K562 (cell line): ENCODE measurements around the gene TNFSF9. TPM values are rescaled to one million over a fixed set of nuclear protein-coding genes. Genes with fewer than 3 reads are reported as not detected.
A peak's percentile ranks its signal among the peaks of the same experiment; 100 is the strongest.

Experiments
- ATAC-seq: fragments of 200-7000 bp; cut with Tn5 transposase; 3 replicates; pipeline ENCODE4 v1.9.1; 2020; ENCODE audit warnings: moderate library complexity
- BruUV-seq: library from RNA; stranded (reverse); fragments of 400-500 nt; replicated peaks from 2 replicates; lab custom pipeline; 2021; lab: Mats Ljungman, UMichigan
- CTCF ChIA-PET: fragments of 300-600 bp; formaldehyde crosslinking; extraction: SDS; loops from one replicate; lab custom pipeline; 2021; ENCODE audit warnings: low intra/inter-chr PET ratio; lab: Yijun Ruan, JAX
- POLR2A ChIA-PET: fragments of 300-600, 350-650 bp; sonication (Branson Sonifier 250); formaldehyde crosslinking; extraction: SDS; loops from one replicate; lab custom pipeline; 2021; ENCODE audit warnings: antibody characterized with exemption, inconsistent platforms; lab: Yijun Ruan, JAX
- DNase-seq, 4 experiments: peaks; one replicate each; pipeline versions ENCODE4 v3.0.0 to v3.0.0-alpha.2; 2011 to 2018; ENCODE audit warnings: low spot score in 3 of 4, mixed read lengths in 3 of 4; ENCODE audit errors: extremely low read depth in 1 of 4
- FAIRE-seq: peaks from 2 replicates; lab custom pipeline; 2011; peaks lifted over from hg19 to GRCh38; lab: Jason Lieb, UNC
- H2AFZ ChIP-seq: 2 replicates; pipeline ENCODE4 v1.6.0; 2011; ENCODE audit warnings: low read depth, low read length, control low read depth, inconsistent platforms
- H3K27ac ChIP-seq: fragments of 200-600 bp; 3 replicates; pipeline ENCODE4 v1.8.0; 2011; ENCODE audit warnings: low read depth, mild to moderate bottlenecking, control low read depth, inconsistent platforms, low read length, moderate library complexity, mixed read lengths; ENCODE audit errors: extremely low read depth
- H3K27me3 ChIP-seq, 2 experiments: fragments of 300-600 bp in 1 of 2; 2 replicates in 1 of 2; 3 replicates in 1 of 2; pipeline versions ENCODE4 v1.6.0 to v1.8.0; 2011; ENCODE audit warnings: inconsistent platforms in 2 of 2, low read length in 2 of 2, mild to moderate bottlenecking in 1 of 2, mixed read lengths in 1 of 2, moderate library complexity in 1 of 2; ENCODE audit not compliant: control insufficient read depth in 2 of 2, insufficient read depth in 2 of 2
- H3K36me3 ChIP-seq: fragments of 300-600 bp; 3 replicates; pipeline ENCODE4 v1.8.0; 2011; ENCODE audit warnings: mild to moderate bottlenecking, low read length, inconsistent platforms; ENCODE audit not compliant: control insufficient read depth, insufficient read depth
- H3K4me1 ChIP-seq, 2 experiments: fragments of 200-600 bp in 1 of 2; replicated peaks in 1 of 2; 2 replicates in 1 of 2; 3 replicates in 1 of 2; pipeline versions ENCODE4 v1.5.1 to v1.8.0; 2011; ENCODE audit warnings: inconsistent platforms in 2 of 2, low read length in 2 of 2, mild to moderate bottlenecking in 1 of 2, mixed read lengths in 1 of 2, moderate library complexity in 1 of 2; ENCODE audit not compliant: control insufficient read depth in 2 of 2, insufficient read depth in 2 of 2
- H3K4me2 ChIP-seq: 2 replicates; pipeline ENCODE4 v1.6.1; 2011; ENCODE audit warnings: low read length, control low read depth, inconsistent platforms, mixed read lengths; ENCODE audit not compliant: insufficient read depth
- H3K4me3 ChIP-seq: fragments of 200-600 bp; sonication (generic), shearing (Covaris generic); 2 replicates; pipeline ENCODE4 v1.5.1; 2016; ENCODE audit warnings: control low read depth, inconsistent platforms
- H3K79me2 ChIP-seq: fragments of 200-600 bp; 3 replicates; pipeline ENCODE4 v1.8.0; 2011; ENCODE audit warnings: low read length, inconsistent platforms; ENCODE audit not compliant: control insufficient read depth, insufficient read depth
- H3K9ac ChIP-seq, 2 experiments: 2 replicates each; pipeline versions ENCODE4 v1.6.0 to v1.6.1; 2011; ENCODE audit warnings: low read depth in 2 of 2, low read length in 2 of 2, control low read depth in 1 of 2, inconsistent platforms in 1 of 2, mild to moderate bottlenecking in 1 of 2, mixed read lengths in 1 of 2; ENCODE audit not compliant: insufficient read depth in 1 of 2
- H3K9me1 ChIP-seq: one replicate; pipeline ENCODE4 v1.6.0; 2011; ENCODE audit warnings: inconsistent platforms, mild to moderate bottlenecking, low read length, moderate library complexity; ENCODE audit not compliant: control insufficient read depth, insufficient read depth
- H3K9me3 ChIP-seq: replicated peaks from 2 replicates; pipeline ENCODE4 v1.5.1; 2011; ENCODE audit warnings: low read depth, low read length, inconsistent platforms; ENCODE audit not compliant: control insufficient read depth, insufficient read depth
- H4K20me1 ChIP-seq: replicated peaks from 2 replicates; pipeline ENCODE4 v1.6.1; 2011; ENCODE audit warnings: low read length, inconsistent platforms, mixed read lengths; ENCODE audit not compliant: control insufficient read depth, insufficient read depth
- CLOCK ChIP-seq: fragments of 250-450 bp; sonication (Bioruptor Pico); IDR thresholded peaks from 2 replicates; pipeline ENCODE4 v1.4.0; 2020; ENCODE audit warnings: mild to moderate bottlenecking, moderate library complexity, borderline replicate concordance
- COPS2 ChIP-seq: fragments of 450-650 bp; conservative IDR thresholded peaks from 2 replicates; pipeline ENCODE4 v1.6.1; 2016; ENCODE audit warnings: mild to moderate bottlenecking, moderate library complexity
- DPF2 ChIP-seq: fragments of 450-650 bp; IDR thresholded peaks from 2 replicates; pipeline ENCODE4 v1.6.1; 2016
- FOSL1 ChIP-seq: fragments of 200-800 bp; sonication (Bioruptor generic); conservative IDR thresholded peaks from 2 replicates; pipeline ENCODE4 v1.6.1; 2016; ENCODE audit warnings: missing genetic modification characterization, missing compliant biosample characterization
- FOXK2 ChIP-seq, 2 experiments: fragments of 450-650 bp; IDR thresholded peaks in 1 of 2; conservative IDR thresholded peaks in 1 of 2; 2 replicates each; pipeline ENCODE4 v1.6.1; 2016; ENCODE audit warnings: low read depth in 2 of 2, mild to moderate bottlenecking in 1 of 2
- FOXP1 ChIP-seq: sonication (generic); formaldehyde crosslinking; IDR thresholded peaks from 2 replicates; pipeline ENCODE4 v1.8.0; 2022; ENCODE audit warnings: mild to moderate bottlenecking, missing genetic modification reagents
- KHSRP ChIP-seq: fragments of 450-650 bp; IDR thresholded peaks from 2 replicates; pipeline ENCODE4 v1.6.1; 2017
- MEF2D ChIP-seq: conservative IDR thresholded peaks from 2 replicates; pipeline ENCODE4 v1.6.1; 2016; ENCODE audit warnings: low read depth, missing genetic modification characterization, missing compliant biosample characterization
- NELFE ChIP-seq: IDR thresholded peaks from 2 replicates; pipeline ENCODE4 v1.6.1; 2011; ENCODE audit warnings: mild to moderate bottlenecking; ENCODE audit not compliant: insufficient read depth, insufficient read length
- NR3C1 ChIP-seq: sonication (generic); formaldehyde crosslinking; IDR thresholded peaks from 2 replicates; pipeline ENCODE4 v1.8.1; 2022; ENCODE audit warnings: missing genetic modification reagents
- RBM14 ChIP-seq: fragments of 200-400 bp; formaldehyde crosslinking; IDR thresholded peaks from 2 replicates; pipeline ENCODE4 v1.6.1; 2018; ENCODE audit warnings: low read depth, mild to moderate bottlenecking, low read length, moderate library complexity, borderline replicate concordance; ENCODE audit not compliant: insufficient read depth
- TAF7 ChIP-seq: fragments of 450-650 bp; IDR thresholded peaks from 2 replicates; pipeline ENCODE4 v1.6.1; 2016; ENCODE audit warnings: missing genetic modification characterization, missing compliant biosample characterization
- THRB ChIP-seq: fragments of 450-650 bp; formaldehyde crosslinking; conservative IDR thresholded peaks from 2 replicates; pipeline ENCODE4 v1.4.0; 2022; ENCODE audit warnings: mild to moderate bottlenecking, missing genetic modification characterization
- ZNF12 ChIP-seq: sonication (generic); formaldehyde crosslinking; IDR thresholded peaks from 2 replicates; pipeline ENCODE4 v1.4.0; 2020; ENCODE audit warnings: mild to moderate bottlenecking, missing genetic modification reagents
- ZNF24 ChIP-seq: fragments of 450-650 bp; IDR thresholded peaks from 2 replicates; pipeline ENCODE4 v1.6.1; 2016
- ZNF436 ChIP-seq: fragments of 250-450, 450-650 bp; sonication (Bioruptor Pico); formaldehyde crosslinking; IDR thresholded peaks from 2 replicates; pipeline ENCODE4 v1.7.0; 2020; ENCODE audit warnings: mild to moderate bottlenecking
- ZNF445 ChIP-seq: fragments of 250-450 bp; sonication (Bioruptor Pico); IDR thresholded peaks from 2 replicates; pipeline ENCODE4 v1.4.0; 2020; ENCODE audit warnings: low read depth, mild to moderate bottlenecking, moderate library complexity
- ZNF518B ChIP-seq: fragments of 250-450 bp; sonication (Bioruptor Pico); IDR thresholded peaks from 2 replicates; pipeline ENCODE4 v1.5.0; 2021; ENCODE audit warnings: mild to moderate bottlenecking, moderate library complexity
- WGBS: fragments of 100-300 bp; shearing (Covaris generic); methylation state at CpG from one replicate; pipeline ENCODE4 v1.1.6; 2016; ENCODE audit warnings: low coverage, mixed read lengths; ENCODE audit not compliant: insufficient coverage; ENCODE audit errors: missing lambda C conversion rate; 5-methylcytosine and 5-hydroxymethylcytosine counted together
- in situ Hi-C: fragments of 300-500 bp; cut with MboI; formaldehyde crosslinking; loops from 4 replicates; pipeline ENCODE4 v1.15.0; 2018; ENCODE audit warnings: inconsistent platforms, mixed read lengths
- intact Hi-C: fragments of 100-400 bp; cut with micrococcal nuclease; formaldehyde crosslinking; loops from 2 replicates; pipeline ENCODE4 v1.14.2; 2022
- polyA plus RNA-seq, 8 experiments: library from polyadenylated mRNA; depleted of rRNA in 4 of 8; stranded (reverse) in 5 of 8; unstranded in 3 of 8; fragments of >200 nt; fragmentation: Nextera tagmentation in 2 of 8; fragmentation: Illumina TruSeq in 1 of 8; extraction: Ambion mirVana in 2 of 8; extraction: Trizol in 1 of 8; gene quantifications; 2 replicates each; pipeline versions ENCODE4 v1.2.1 to v1.2.3, GENCODE V29; 2011 to 2014; ENCODE audit warnings: inconsistent platforms in 1 of 8, missing spikeins in 1 of 8
- total RNA-seq, 7 experiments: library from RNA; depleted of rRNA in 6 of 7; stranded (reverse); fragments of >200 nt in 6 of 7; fragmentation: Illumina TruSeq in 2 of 7; extraction: Trizol in 2 of 7; gene quantifications; 2 replicates each; pipeline versions ENCODE4 v1.2.1 to v1.2.3, GENCODE V29; 2011 to 2021; ENCODE audit warnings: low replicate concordance in 1 of 7

Gene TNFSF9
- total and polyA plus RNA-seq, 9 of the 15 experiments (the other 6 are each of a cell fraction or from before 2014, with no cell fraction given): 1.4 to 17.9 (median 6.5) TPM

- POLR2A ChIA-PET: interaction anchor here (0.6 kb wide), 1 partner anchor 42 kb away, joined by 3 read pairs; no protein-coding TSS in a partner anchor
- no peak overlapping the region for H2AFZ ChIP-seq
- DNase-seq (peak in 1 of 4 experiments; percentile 68), ATAC-seq (no peak), FAIRE-seq (peak; percentile 65)
- H3K36me3 ChIP-seq: no peaks in the 10 kb centered on the region
- BruUV-seq: no TSS peak
- peaks cover 0 to 20% of the 10 kb centered on the region in 2 experiments; a peak in 4 of 5 replicates for H3K4me1 ChIP-seq
- H3K4me3 ChIP-seq: no peak overlapping the region
- H3K9ac ChIP-seq: no peak overlapping the region
- no peaks in the 10 kb centered on the region; a peak in 1 of 5 replicates for H3K27me3 ChIP-seq
- no peak overlapping the region for H3K27ac ChIP-seq
- no peak overlapping the region for H3K4me2 ChIP-seq
- H3K79me2 ChIP-seq: no peaks in the 10 kb centered on the region
- 13% methylated on average over 7 of the region's 8 CpGs for WGBS
- in situ Hi-C loops: no loop called here
- no peaks in the 10 kb centered on the region for H3K9me1 ChIP-seq
- intact Hi-C loops: no loop called here
- H4K20me1 ChIP-seq: no peaks in the 10 kb centered on the region
- CTCF ChIA-PET: no interaction called here
- peaks cover 4% of the 10 kb centered on the region; the same call in 1 of the 2 replicates for H3K9me3 ChIP-seq
- TF ChIP-seq CLOCK (CRISPR knock-in tag) (no peak), ZNF518B (no peak), RBM14 (no peak), FOXK2 (conservative IDR thresholded peaks at IDR 0.05 in 1 of 2, IDR thresholded peaks at IDR 0.05 in 1 of 2; ENCODE audit: low read depth in 2 of 2) (no peak), TAF7 (tag) (no peak), MEF2D (no peak), ZNF12 (CRISPR knock-in tag) (no peak), ZNF445 (CRISPR knock-in tag) (no peak), THRB (no peak), COPS2 (no peak), ZNF24 (no peak), ZNF436 (CRISPR knock-in tag) (no peak), KHSRP (no peak), DPF2 (peak; percentile 64), FOSL1 (tag) (peak; percentile 91), FOXP1 (no peak), NELFE (no peak), NR3C1 (no peak)
These were observed 49.5 kb downstream of the TNFSF9 start for GRCh38 chr19:6580313-6580712.
